HG02943 (cell line): Measurements from ENCODE around the gene TMEM174.

Experiments used
- ATAC-seq: cut with Tn5 transposase; IDR thresholded peaks from one replicate; pipeline ENCODE4 v1.9.1; 2021; ENCODE audit warnings: mild to moderate bottlenecking, low read depth, moderate library complexity; ENCODE audit not compliant: unreplicated experiment

Gene TMEM174

DNA sequence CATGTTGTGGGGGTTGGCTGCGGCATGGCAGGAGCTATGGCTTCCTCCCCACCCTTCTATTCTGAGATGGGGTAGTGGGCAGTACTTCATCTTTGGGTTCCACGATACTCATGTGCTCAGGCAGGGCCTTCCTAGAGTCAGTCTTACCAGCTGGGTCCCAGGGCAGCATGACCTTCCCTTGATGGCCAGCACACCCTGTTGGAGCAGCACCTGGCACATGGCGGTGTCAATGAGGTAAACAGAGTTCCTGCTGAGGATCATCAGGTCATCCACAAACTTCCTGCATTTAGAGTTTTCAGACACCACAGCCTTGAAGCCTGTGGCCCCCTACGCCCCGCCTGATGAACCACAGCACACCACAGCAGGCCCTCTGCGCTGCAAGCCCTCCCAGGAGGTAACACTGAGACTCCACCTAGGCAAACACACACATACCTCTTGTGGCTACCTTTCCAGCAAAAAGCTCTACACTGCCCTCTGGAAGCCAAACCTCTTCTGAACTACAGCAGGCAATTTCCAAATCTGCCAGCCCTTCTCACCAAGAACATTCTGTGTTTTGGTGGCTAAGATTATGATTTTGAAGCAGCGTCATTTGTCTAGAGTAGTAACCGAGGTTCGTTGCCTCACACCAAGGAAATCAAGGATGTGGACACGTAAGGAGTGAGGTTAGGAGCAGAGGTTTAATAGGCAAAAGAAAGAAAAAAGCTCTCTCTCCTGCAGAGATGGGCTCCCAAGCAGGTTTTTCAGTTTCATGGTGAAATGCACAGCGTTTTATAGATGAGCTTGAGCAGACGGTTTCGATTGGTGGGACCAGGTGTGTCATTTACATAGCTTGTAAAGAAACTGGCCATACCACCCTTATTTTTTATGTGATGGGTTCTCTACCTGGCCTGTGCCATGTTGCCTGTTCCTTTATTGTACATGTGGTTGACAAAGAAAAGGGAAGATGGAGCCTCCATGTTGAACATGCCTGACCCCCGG is 20.3 kb upstream of the TMEM174 start:
- no peak for ATAC-seq

DNA sequence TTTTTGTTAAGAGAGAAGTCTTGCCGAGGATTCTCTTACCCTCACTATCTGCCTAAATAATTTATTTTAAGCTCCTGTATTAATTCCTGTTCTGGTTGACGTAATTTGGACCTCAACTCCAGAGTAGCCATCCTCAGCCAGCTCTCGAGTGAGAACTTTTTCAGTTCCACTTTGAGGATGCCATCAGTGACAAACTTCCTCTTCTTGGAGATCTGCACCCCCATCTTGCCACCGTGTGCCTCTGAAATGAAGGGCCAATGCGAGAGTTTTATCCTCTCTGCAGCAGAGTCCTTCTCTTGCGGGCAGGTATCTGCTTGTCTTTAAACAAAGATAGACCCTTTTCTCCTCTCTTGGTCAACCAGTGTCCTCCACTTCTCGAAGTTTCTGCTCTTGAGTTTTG is 19.5 kb upstream of the TMEM174 start:
- no peak for ATAC-seq

- no peak for ATAC-seq
Measured at GRCh38 chr5:73154208-73155006, 18.6 kb upstream of the TMEM174 start.

GRCh38 chr5:73155271-73156222 is 17.4 kb upstream of the TMEM174 start:
- ATAC-seq = no peak

GRCh38 chr5:73157414-73158303 is 15.3 kb upstream of the TMEM174 start:
- ATAC-seq = no peak

DNA sequence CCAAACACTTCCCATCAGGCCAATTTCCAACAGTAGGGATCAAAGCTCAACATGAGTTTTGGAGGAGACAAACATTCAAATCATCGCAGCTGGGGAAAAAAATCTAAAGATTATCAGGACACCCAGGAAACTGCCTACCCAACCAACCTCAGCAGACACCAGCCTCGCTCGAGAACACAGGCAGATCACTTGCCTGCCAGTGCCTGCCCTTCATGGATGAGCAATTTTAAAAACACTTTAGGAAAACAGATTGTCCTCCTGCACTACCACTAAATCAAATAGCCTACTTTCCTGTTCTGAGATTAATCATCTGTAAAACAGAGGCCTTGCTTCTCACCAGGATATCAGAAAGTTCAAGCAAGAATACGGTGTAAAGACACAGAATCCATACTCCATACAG is 14.7 kb upstream of the TMEM174 start:
- no peak for ATAC-seq

- peak; percentile 67 for ATAC-seq
Measured at GRCh38 chr5:73160239-73160671, 12.7 kb upstream of the TMEM174 start.

DNA sequence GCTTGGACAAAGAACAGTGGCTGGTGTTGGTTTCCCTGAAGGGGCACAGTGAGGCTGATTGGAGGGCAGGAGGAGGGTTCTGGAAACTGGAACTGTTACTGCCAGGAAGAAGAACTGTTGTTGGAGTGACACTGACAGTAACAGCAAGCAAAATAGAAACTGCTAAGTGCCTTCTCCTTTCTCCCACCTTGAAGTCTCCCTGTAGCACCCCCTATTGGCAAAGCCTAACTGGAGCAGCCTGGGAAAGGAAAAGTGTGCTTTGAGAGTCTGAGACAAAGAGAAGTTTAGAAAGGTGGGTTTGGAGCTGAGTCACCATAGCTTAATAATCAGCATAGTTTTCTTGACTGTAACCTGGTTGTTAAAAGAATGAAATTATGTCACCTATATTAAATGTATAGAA is 2.5 kb upstream of the TMEM174 start:
- no peak for ATAC-seq

GRCh38 chr5:73171495-73171894 is 1.5 kb upstream of the TMEM174 start:
- ATAC-seq = no peak

- ATAC-seq = no peak
Measured at GRCh38 chr5:73174100-73174815, 1.3 kb downstream of the TMEM174 start.

- ATAC-seq = no peak
Measured at GRCh38 chr5:73176250-73176649, 3.3 kb downstream of the TMEM174 start.

GRCh38 chr5:73178265-73178664 is 5.3 kb downstream of the TMEM174 start:
- no peak for ATAC-seq

- no peak for ATAC-seq
Measured at GRCh38 chr5:73179730-73180129, 6.7 kb downstream of the TMEM174 start.

- ATAC-seq = no peak
Measured at GRCh38 chr5:73180566-73180965, 7.6 kb downstream of the TMEM174 start.

- ATAC-seq = no peak
Measured at GRCh38 chr5:73182307-73182706, 9.3 kb downstream of the TMEM174 start.

- ATAC-seq = no peak
Measured at GRCh38 chr5:73183000-73183399, 10.0 kb downstream of the TMEM174 start.

GRCh38 chr5:73183481-73183891 is 10.5 kb downstream of the TMEM174 start:
- no peak for ATAC-seq

GRCh38 chr5:73186976-73187375 is 14.0 kb downstream of the TMEM174 start:
- no peak for ATAC-seq
